ENCODE data around the gene KRTAP19-5. TPM values are rescaled to one million over a fixed set of nuclear protein-coding genes. Genes with fewer than 3 reads are reported as not detected.

The KRTAP19-5 gene
- total RNA-seq: not detected in 2 replicates

GRCh38 chr21:30502041-30502440, at the start of gene KRTAP19-5:
TSS of gene KRTAP19-5 (minus strand) at chr21:30502141. CDS start at chr21:30502090, 51 bp downstream.

GRCh38 chr21:30541764-30542163, 39.8 kb upstream of the KRTAP19-5 start, which contains the start of gene KRTAP19-6:
TSS of gene KRTAP19-6 (minus strand) at chr21:30541864. CDS start at chr21:30541833, 31 bp downstream.

GRCh38 chr21:30497065-30497464, 4.9 kb downstream of the KRTAP19-5 start, which contains the start of gene KRTAP19-4:
TSS of gene KRTAP19-4 (minus strand) at chr21:30497165. CDS start at chr21:30497110, 55 bp downstream.

GRCh38 chr21:30491963-30492428, 9.9 kb downstream of the KRTAP19-5 start, which contains the start of gene KRTAP19-3:
TSS of gene KRTAP19-3 (minus strand) at chr21:30492013. CDS start at chr21:30491957, 56 bp downstream.

GRCh38 chr21:30487336-30487735, 14.6 kb downstream of the KRTAP19-5 start, which contains the start of gene KRTAP19-2:
TSS of gene KRTAP19-2 (minus strand) at chr21:30487436. CDS start at chr21:30487348, 88 bp downstream.

GRCh38 chr21:30480145-30480544, 21.8 kb downstream of the KRTAP19-5 start, which contains the start of gene KRTAP19-1:
TSS of gene KRTAP19-1 (minus strand) at chr21:30480367. CDS start at chr21:30480317, 50 bp downstream.

Small RNA genes within 50 kb of the gene (small RNA-seq; reads per million reads assigned to genes)
- gene AP000567.1 (not detected), gene KRTAP19-10P (not detected), gene KRTAP19-11P (not detected), gene KRTAP19-9P (not detected)

Other genes starting within 250 kb of the KRTAP19-5 start
- not detected in 2 replicates for gene KRTAP24-1, start 219.2 kb downstream of the KRTAP19-5 start, total RNA-seq
- not detected in 2 replicates for gene KRTAP25-1, start 212.6 kb downstream of the KRTAP19-5 start, total RNA-seq
- not detected in 2 replicates for gene KRTAP26-1, start 181.8 kb downstream of the KRTAP19-5 start, total RNA-seq
- gene KRTAP27-1, start 164.4 kb downstream of the KRTAP19-5 start, total RNA-seq: not detected in 2 replicates
- not detected in 2 replicates for gene KRTAP23-1, start 153.5 kb downstream of the KRTAP19-5 start, total RNA-seq
- not detected in 2 replicates for gene KRTAP13-2, start 129.9 kb downstream of the KRTAP19-5 start, total RNA-seq
- gene KRTAP13-1, start 106.1 kb downstream of the KRTAP19-5 start, total RNA-seq: not detected in 2 replicates
- gene KRTAP13-3, start 76.2 kb downstream of the KRTAP19-5 start, total RNA-seq: not detected in 2 replicates
- gene KRTAP13-4, start 71.9 kb downstream of the KRTAP19-5 start, total RNA-seq: not detected in 2 replicates
- gene KRTAP15-1, start 61.9 kb downstream of the KRTAP19-5 start, total RNA-seq: not detected in 2 replicates
- gene KRTAP19-1, start 21.8 kb downstream of the KRTAP19-5 start, total RNA-seq: not detected in 2 replicates
- not detected in 2 replicates for gene KRTAP19-2, start 14.7 kb downstream of the KRTAP19-5 start, total RNA-seq
- not detected in 2 replicates for gene KRTAP19-3, start 10.1 kb downstream of the KRTAP19-5 start, total RNA-seq
- gene KRTAP19-4, start 5.0 kb downstream of the KRTAP19-5 start, total RNA-seq: not detected in 2 replicates
- not detected in 2 replicates for gene KRTAP19-6, start 39.7 kb upstream of the KRTAP19-5 start, total RNA-seq
- not detected in 2 replicates for gene KRTAP19-7, start 59.2 kb upstream of the KRTAP19-5 start, total RNA-seq
- gene KRTAP22-2, start 88.3 kb upstream of the KRTAP19-5 start, total RNA-seq: not detected in 2 replicates
- not detected in 2 replicates for gene KRTAP6-3, start 90.3 kb upstream of the KRTAP19-5 start, total RNA-seq
- not detected in 2 replicates for gene KRTAP6-2, start 96.8 kb upstream of the KRTAP19-5 start, total RNA-seq
- not detected in 2 replicates for gene KRTAP22-1, start 98.9 kb upstream of the KRTAP19-5 start, total RNA-seq
- gene KRTAP6-1, start 111.8 kb upstream of the KRTAP19-5 start, total RNA-seq: not detected in 2 replicates
- not detected in 2 replicates for gene KRTAP20-1, start 114.3 kb upstream of the KRTAP19-5 start, total RNA-seq
- gene KRTAP20-4, start 118.5 kb upstream of the KRTAP19-5 start, total RNA-seq: not detected in 2 replicates
- gene KRTAP20-2, start 133.1 kb upstream of the KRTAP19-5 start, total RNA-seq: not detected in 2 replicates
- not detected in 2 replicates for gene KRTAP20-3, start 140.7 kb upstream of the KRTAP19-5 start, total RNA-seq
- not detected in 2 replicates for gene KRTAP21-3, start 216.6 kb upstream of the KRTAP19-5 start, total RNA-seq
- gene KRTAP21-2, start 245.1 kb upstream of the KRTAP19-5 start, total RNA-seq: not detected in 2 replicates

All from subcutaneous preadipocyte (primary cell).